ENCODE results near the gene TSPYL1.

Gene TSPYL1

DNA sequence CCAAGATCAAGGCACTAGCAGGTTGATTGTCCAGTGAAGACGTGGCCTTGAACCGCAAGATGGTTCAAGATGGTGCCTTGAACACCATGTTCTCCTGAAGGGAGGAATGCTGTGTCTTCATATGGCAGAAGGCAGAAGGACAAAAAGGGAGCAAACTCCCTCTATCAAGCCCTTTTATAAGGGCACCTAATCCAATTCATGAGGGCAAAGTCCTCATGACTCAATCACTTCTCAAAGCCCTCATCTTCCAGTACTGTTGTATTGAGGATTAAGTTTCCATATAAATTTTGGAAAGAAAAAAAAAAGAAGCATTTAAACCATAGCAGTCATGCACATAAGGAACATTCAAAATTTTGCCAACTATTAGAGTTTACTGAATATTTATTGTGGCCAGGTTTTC lies 29.9 kb upstream of the TSPYL1 start:
- H3K27me3 Mint-ChIP-seq (ENCODE audit: low read depth) = no peaks in the 10 kb centered on the region
- no peaks in the 10 kb centered on the region for H3K4me1 Mint-ChIP-seq (ENCODE audit: low read depth)
- H3K4me3 Mint-ChIP-seq = no peak overlapping the region
- no peaks in the 10 kb centered on the region for H3K9me3 Mint-ChIP-seq
- no peak overlapping the region for H3K27ac Mint-ChIP-seq
- no peaks in the 10 kb centered on the region for H3K36me3 Mint-ChIP-seq (ENCODE audit: low read depth)
- no peak for DNase-seq (ENCODE audit: low spot score)

DNA sequence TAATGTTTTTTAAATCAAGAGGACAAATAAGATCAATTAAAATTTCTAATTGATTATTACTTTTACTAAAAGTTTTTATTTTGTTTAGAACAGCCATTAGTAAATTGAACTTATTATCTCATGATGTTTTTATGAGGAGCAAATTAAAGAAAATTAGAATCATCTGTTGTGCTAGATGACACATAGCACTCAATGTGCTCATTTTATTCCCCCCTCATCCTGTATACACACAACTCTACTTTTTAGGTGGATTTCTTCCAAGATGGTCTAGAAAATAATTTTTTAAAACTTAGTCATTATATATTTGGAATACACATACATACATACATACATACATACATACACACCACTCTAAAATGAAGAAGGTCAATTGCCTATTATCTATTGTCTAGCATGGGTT lies 29.3 kb upstream of the TSPYL1 start:
- Mint-ChIP-seq H3K36me3 (ENCODE audit: low read depth) (no peaks in the 10 kb centered on the region), H3K4me3 (no peak overlapping the region), H3K9me3 (no peaks in the 10 kb centered on the region), H3K27me3 (ENCODE audit: low read depth) (no peaks in the 10 kb centered on the region), H3K4me1 (ENCODE audit: low read depth) (no peaks in the 10 kb centered on the region), H3K27ac (no peak overlapping the region)
- DNase-seq (ENCODE audit: low spot score) = no peak

DNA sequence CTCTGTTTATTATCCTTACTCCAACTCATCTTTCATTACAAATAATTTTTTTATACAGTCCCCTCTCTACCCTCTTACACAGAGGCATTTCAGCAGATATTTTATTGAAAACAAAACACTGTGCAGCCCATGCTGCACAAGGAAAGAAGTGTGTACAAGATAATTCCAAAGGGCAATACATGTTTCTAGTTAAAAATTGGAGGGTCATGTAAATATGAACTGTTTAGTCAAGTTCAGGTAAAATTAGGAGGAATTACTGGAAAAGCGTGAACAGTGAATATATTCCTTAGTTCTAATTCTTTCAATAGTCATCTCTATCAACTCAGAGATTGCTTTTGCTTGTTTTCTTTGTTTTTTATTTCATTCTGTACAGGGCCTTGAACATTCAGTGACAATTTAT lies 27.9 kb upstream of the TSPYL1 start:
- Mint-ChIP-seq H3K27ac (no peak overlapping the region), H3K9me3 (no peaks in the 10 kb centered on the region), H3K4me3 (no peak overlapping the region), H3K36me3 (ENCODE audit: low read depth) (no peaks in the 10 kb centered on the region), H3K4me1 (ENCODE audit: low read depth) (no peaks in the 10 kb centered on the region), H3K27me3 (ENCODE audit: low read depth) (no peaks in the 10 kb centered on the region)
- no peak for DNase-seq (ENCODE audit: low spot score)

DNA sequence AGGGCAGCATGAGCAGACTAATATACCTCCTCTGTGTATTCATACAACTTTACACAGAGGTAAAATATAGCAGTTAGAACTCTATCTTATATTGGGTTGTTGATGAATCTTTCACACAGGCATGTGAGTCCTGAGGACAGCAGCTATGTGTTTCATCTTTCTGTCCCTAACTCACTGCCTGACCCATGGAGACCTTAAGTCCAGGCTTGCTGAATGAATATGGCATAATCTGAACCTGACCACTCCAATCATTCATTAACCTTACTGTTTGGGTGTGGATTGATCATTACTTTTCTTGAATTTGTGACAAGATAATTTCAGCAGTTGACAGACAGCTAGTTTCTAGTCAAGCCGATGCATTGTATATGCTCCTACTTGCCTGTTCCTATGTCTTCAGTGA lies 27.3 kb upstream of the TSPYL1 start:
- H3K4me3 Mint-ChIP-seq = no peak overlapping the region
- H3K4me1 Mint-ChIP-seq (ENCODE audit: low read depth) = no peaks in the 10 kb centered on the region
- no peaks in the 10 kb centered on the region for H3K36me3 Mint-ChIP-seq (ENCODE audit: low read depth)
- no peaks in the 10 kb centered on the region for H3K9me3 Mint-ChIP-seq
- H3K27me3 Mint-ChIP-seq (ENCODE audit: low read depth) = no peaks in the 10 kb centered on the region
- H3K27ac Mint-ChIP-seq = no peak overlapping the region
- DNase-seq (ENCODE audit: low spot score) = no peak

DNA sequence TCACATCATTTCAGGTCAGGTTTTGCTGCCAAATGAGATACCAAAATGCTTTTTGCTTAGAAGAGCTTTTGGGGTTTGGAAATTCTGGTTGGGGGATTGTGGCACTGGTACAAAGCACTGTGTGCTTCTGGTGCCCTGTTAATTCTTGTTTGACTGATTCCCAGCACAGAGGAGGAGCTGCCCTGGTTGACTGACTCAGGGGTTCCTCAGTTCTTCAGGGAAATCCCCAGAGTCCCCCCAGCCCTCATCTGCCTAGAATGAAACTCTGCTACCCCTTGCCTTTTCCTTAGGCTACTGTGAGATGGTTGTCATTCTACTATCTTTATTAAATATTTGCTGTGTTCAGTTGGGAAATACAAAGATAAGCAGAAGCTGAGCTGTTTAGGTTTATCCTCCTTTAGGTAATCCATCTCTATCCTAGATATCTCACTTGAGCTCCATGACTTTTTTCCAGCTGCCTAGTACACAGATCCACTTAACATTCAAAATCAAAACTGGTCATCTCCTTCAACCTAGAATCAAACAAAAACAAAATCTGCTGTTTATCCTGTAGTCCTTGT lies 24.9 kb upstream of the TSPYL1 start:
- Mint-ChIP-seq H3K4me3 (no peak overlapping the region), H3K36me3 (ENCODE audit: low read depth) (no peaks in the 10 kb centered on the region), H3K9me3 (no peaks in the 10 kb centered on the region), H3K4me1 (ENCODE audit: low read depth) (no peaks in the 10 kb centered on the region), H3K27me3 (ENCODE audit: low read depth) (no peaks in the 10 kb centered on the region), H3K27ac (no peak overlapping the region)
- DNase-seq (ENCODE audit: low spot score) = no peak

DNA sequence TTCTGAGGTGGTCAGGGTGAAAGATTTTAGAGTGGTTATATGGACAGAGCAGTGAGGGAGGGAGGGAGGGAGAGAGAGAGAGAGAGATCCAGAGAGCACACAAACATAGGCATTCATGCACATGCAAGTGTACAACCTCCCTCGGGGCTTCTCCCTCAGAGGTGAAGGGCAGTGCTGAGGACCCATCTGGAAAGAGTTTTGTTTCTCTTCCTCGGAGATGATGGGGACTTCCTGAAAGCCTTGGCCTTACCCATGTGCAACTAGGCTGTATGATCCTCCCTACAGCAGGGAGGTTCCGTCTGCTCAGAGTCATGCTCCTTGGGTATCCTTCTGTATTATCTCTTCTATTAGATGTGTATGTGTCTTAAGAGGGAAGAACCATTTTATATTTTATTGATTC lies 21.4 kb upstream of the TSPYL1 start:
- Mint-ChIP-seq H3K27me3 (ENCODE audit: low read depth) (peaks cover 2% of the 10 kb centered on the region), H3K4me1 (ENCODE audit: low read depth) (no peaks in the 10 kb centered on the region), H3K9me3 (peaks cover 8% of the 10 kb centered on the region), H3K4me3 (no peak overlapping the region), H3K27ac (no peak overlapping the region), H3K36me3 (ENCODE audit: low read depth) (no peaks in the 10 kb centered on the region)
- no peak for DNase-seq (ENCODE audit: low spot score)

DNA sequence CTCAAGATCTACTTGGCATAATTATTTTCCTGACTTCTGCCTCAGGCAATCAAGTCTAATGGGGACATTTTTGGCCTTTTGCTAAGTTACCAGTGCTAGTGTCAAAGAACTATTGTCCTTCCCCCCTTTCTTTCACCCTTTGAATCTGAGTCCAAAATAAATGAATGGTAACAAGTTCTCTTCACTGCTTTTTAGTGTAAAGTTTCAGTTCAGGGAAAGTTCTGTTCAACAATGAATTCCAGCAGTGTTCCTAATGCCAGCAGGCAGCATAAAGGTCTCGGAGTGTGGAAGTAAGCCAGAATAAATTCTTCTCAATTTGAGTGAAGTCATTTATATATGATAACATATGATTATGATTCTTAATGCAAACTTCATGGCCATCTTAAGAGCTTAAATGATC lies 20.8 kb upstream of the TSPYL1 start:
- H3K4me1 Mint-ChIP-seq (ENCODE audit: low read depth) = no peaks in the 10 kb centered on the region
- no peak for DNase-seq (ENCODE audit: low spot score)
- H3K27me3 Mint-ChIP-seq (ENCODE audit: low read depth) = peaks cover 2% of the 10 kb centered on the region
- H3K27ac Mint-ChIP-seq = no peak overlapping the region
- no peak overlapping the region for H3K4me3 Mint-ChIP-seq
- peaks cover 8% of the 10 kb centered on the region for H3K9me3 Mint-ChIP-seq
- no peaks in the 10 kb centered on the region for H3K36me3 Mint-ChIP-seq (ENCODE audit: low read depth)

DNA sequence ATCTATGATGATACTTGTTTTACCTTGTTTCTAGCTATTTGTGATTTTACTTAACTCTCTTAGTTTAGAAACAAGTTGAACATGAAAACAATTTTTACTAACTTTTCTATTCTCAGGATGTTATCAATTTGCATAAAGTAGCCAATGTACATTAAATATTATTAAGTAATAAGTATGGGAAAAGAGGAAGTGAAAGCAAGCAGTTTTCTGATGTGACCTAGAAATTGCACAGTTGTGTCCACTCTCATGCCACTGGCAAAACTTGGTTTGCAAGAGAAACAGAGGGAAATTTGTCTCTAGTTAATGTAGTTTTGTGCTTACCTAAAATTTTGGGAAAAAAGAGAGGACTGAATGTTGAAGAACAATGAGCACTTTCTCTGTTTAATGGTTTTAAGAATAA lies 19.2 kb upstream of the TSPYL1 start:
- Mint-ChIP-seq H3K9me3 (peaks cover 8% of the 10 kb centered on the region), H3K27ac (no peak overlapping the region), H3K4me3 (no peak overlapping the region), H3K4me1 (ENCODE audit: low read depth) (no peaks in the 10 kb centered on the region), H3K27me3 (ENCODE audit: low read depth) (peaks cover 9% of the 10 kb centered on the region), H3K36me3 (ENCODE audit: low read depth) (no peaks in the 10 kb centered on the region)
- DNase-seq (ENCODE audit: low spot score) = no peak

DNA sequence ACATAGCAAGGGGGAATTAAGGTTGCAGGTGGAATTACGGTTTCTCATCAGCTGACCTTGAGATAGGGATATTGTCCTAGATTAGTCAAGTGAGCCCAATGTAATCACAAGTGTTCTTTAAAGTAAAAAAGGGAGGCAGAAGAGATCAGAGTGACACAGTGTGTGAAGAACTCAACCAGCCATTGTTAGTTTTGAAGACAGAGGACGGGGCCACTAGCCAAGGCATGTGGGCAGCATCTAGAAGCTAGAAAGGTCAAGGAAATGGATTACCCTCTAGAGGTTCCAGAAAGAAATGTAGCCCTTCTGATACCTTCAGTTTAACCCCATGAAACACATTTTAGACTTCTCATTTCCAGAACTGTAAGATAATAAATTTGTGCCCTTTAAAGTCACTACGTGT lies 18.5 kb upstream of the TSPYL1 start:
- no peak for DNase-seq (ENCODE audit: low spot score)
- Mint-ChIP-seq H3K4me3 (no peak overlapping the region), H3K9me3 (peaks cover 8% of the 10 kb centered on the region), H3K27me3 (ENCODE audit: low read depth) (peaks cover 9% of the 10 kb centered on the region), H3K27ac (no peak overlapping the region), H3K4me1 (ENCODE audit: low read depth) (no peaks in the 10 kb centered on the region), H3K36me3 (ENCODE audit: low read depth) (no peaks in the 10 kb centered on the region)

DNA sequence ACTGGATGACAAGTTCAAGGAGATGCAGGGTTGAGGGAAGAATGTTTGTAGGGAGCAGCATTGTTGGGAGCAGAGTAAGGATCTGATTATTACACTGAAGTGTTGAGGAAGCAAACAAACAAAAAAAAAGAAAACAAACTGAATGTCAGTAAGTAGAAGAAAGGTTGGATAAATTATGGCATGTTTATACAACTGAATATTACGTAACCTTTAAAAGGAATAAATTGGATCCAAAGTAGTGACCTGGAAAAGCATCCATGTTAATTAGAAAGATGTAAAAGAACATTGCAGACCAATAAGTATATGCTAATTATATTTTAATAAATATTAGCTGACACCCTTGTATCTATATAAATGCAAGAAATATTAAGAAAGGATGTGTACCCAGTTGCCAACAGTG lies 12.8 kb upstream of the TSPYL1 start:
- Mint-ChIP-seq H3K27ac (no peak overlapping the region), H3K4me1 (ENCODE audit: low read depth) (no peaks in the 10 kb centered on the region), H3K27me3 (ENCODE audit: low read depth) (peaks cover 7% of the 10 kb centered on the region), H3K36me3 (ENCODE audit: low read depth) (no peaks in the 10 kb centered on the region), H3K4me3 (no peak overlapping the region), H3K9me3 (no peaks in the 10 kb centered on the region)
- no peak for DNase-seq (ENCODE audit: low spot score)

DNA sequence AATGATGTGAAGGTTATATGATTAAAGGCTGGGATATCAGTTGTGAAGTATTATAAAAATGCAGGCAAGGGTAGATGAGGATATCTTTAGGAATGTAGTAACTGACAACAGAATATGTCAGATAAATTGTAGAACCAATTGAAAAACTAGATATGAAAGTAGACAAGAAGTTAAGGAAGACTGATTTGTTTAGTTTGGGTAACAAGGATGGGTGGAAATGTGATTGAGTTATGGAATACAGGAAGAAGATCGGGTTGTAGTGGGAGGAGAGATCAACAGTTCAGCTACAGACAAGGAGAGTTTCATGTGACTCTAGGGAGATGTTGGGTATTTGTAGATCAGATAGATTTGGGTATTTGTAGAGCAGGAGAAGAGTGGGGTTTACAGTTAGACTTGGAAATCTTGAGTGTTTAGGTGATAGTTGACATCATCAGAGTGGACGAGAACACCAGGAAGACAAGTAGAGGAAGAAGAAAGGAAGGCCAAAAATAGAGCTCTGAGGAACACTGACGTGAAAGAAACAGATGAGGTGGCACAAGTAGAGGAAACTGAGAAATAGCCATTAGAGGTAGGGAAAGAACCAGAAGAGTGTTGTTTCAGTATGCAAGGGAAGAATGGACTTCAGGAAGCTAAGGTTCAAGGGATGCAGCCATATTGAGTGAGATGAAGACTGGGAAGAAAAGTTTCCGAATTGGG lies 12.1 kb upstream of the TSPYL1 start:
- DNase-seq (ENCODE audit: low spot score) = no peak
- H3K4me3 Mint-ChIP-seq = no peak overlapping the region
- no peaks in the 10 kb centered on the region for H3K9me3 Mint-ChIP-seq
- H3K27me3 Mint-ChIP-seq (ENCODE audit: low read depth) = peaks cover 7% of the 10 kb centered on the region
- H3K4me1 Mint-ChIP-seq (ENCODE audit: low read depth) = no peaks in the 10 kb centered on the region
- H3K36me3 Mint-ChIP-seq (ENCODE audit: low read depth) = no peaks in the 10 kb centered on the region
- no peak overlapping the region for H3K27ac Mint-ChIP-seq

DNA sequence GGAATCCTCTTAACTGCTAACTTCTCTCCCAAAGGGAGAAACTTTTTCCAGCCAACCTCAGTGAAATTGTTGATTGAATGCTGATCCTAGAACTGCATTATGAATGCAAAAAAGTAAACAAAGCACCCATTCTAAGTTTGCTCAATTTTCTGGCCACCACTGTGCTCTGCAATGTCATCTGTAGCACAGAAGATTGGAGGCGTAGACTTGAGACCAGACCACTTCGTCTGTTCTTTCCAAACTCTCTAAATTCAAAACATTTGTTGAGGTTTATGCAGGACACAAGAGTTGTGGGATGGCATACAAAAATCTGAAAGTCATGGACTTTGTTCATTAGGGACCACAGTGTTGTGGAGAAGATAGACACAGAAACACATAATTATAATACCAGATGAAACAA lies 11.1 kb upstream of the TSPYL1 start:
- H3K4me3 Mint-ChIP-seq = no peak overlapping the region
- H3K36me3 Mint-ChIP-seq (ENCODE audit: low read depth) = no peaks in the 10 kb centered on the region
- DNase-seq (ENCODE audit: low spot score) = no peak
- H3K27ac Mint-ChIP-seq = no peak overlapping the region
- no peaks in the 10 kb centered on the region for H3K9me3 Mint-ChIP-seq
- H3K27me3 Mint-ChIP-seq (ENCODE audit: low read depth) = peaks cover 10% of the 10 kb centered on the region
- no peaks in the 10 kb centered on the region for H3K4me1 Mint-ChIP-seq (ENCODE audit: low read depth)

DNA sequence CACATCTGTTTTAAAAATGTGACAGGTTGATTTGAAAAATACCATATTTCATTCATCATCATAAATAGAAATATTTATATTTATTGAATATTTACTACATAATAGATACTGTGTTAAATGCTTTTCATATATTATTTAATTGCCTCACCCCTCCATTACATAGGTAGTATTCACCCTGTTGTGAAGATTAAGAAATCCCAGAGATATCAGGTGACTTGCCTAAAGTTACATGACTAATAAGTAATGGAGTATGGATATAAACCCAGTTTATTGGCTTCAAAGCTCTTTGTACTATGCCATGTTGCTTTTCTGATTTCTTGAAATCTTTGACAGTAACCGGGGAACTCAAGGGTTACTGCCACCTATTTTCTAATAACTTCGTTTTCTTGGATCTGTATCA lies 10.1 kb upstream of the TSPYL1 start:
- Mint-ChIP-seq H3K27me3 (ENCODE audit: low read depth) (peaks cover 11% of the 10 kb centered on the region), H3K4me1 (ENCODE audit: low read depth) (no peaks in the 10 kb centered on the region), H3K27ac (no peak overlapping the region), H3K4me3 (no peak overlapping the region), H3K36me3 (ENCODE audit: low read depth) (no peaks in the 10 kb centered on the region), H3K9me3 (no peaks in the 10 kb centered on the region)
- DNase-seq (ENCODE audit: low spot score) = no peak

DNA sequence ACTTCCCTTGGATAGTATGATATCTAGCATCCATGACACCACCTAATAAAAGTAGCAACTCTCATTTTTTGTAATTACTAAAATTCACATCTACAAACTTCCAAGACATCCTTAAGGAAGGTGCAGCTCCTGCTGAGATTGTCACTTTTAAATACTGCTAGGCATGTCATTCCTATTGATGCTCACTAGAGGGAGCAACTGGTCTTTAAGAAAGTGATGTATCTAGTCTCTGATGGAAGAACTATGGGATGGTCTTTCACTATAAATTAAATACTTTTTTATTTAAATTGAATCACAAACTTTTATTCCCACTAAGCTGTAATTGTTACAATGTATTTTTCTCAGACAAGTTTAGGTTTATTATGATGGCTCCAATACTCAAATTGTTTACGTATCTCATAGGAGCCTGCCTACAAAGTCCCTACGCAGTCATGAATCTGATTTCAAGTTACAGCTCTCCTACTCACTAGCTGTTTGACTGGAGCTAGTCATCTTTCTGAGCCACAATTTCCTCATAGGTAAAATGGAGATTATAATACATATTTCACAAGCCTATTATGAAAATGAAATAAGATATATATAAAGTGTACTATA lies 8.1 kb upstream of the TSPYL1 start:
- H3K27me3 Mint-ChIP-seq (ENCODE audit: low read depth) = peaks cover 7% of the 10 kb centered on the region
- H3K9me3 Mint-ChIP-seq = no peaks in the 10 kb centered on the region
- H3K4me3 Mint-ChIP-seq = no peak overlapping the region
- no peak overlapping the region for H3K27ac Mint-ChIP-seq
- no peaks in the 10 kb centered on the region for H3K4me1 Mint-ChIP-seq (ENCODE audit: low read depth)
- no peak for DNase-seq (ENCODE audit: low spot score)
- no peaks in the 10 kb centered on the region for H3K36me3 Mint-ChIP-seq (ENCODE audit: low read depth)

Measured in T-helper 2 cell treated with Interferon-gamma antibody and Interleukin-4, amounts not matched to agents 5 μg/mL and 100 μg/mL, for 36 hours (primary cell).